GM18511 (cell line): ENCODE results near the gene DNMT1.

Experiments used
- ATAC-seq: cut with Tn5 transposase; IDR thresholded peaks from one replicate; pipeline ENCODE4 v1.9.1; 2021; ENCODE audit warnings: mild to moderate bottlenecking, moderate library complexity; ENCODE audit not compliant: unreplicated experiment

The DNMT1 gene

DNA sequence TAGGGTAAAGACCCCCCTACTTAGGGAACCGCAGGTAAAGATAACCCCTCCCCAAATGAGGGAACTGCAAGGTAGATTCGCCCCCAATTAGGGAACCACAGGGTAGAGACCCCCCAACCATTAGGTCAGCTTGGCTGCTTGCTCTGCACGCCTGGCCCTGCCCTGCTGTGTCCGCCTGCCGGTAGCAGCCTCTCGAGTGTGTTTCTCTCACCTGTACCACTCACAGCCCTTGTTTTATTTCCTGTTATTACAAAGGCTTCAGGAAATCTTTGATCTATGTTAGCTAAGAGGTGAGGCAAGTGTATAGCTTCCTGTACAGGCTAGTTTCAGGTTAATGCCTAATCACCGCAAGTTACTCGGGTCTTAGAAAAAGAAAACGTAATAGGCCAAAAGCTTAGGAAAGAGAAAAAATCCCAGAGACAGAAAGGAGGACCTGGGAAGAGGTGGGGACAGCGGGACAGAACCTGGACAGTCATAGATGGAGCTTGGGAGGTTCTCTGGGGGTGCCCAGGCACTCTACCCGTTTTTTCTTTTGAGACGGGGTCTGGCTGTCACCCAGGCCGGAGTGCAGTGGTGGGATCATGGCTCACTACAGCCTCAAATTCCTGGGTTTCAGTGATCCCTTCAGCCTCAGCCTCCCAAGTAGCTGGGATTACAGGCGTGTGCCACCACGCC lies 51.9 kb downstream of the DNMT1 start:
- no peak for ATAC-seq

DNA sequence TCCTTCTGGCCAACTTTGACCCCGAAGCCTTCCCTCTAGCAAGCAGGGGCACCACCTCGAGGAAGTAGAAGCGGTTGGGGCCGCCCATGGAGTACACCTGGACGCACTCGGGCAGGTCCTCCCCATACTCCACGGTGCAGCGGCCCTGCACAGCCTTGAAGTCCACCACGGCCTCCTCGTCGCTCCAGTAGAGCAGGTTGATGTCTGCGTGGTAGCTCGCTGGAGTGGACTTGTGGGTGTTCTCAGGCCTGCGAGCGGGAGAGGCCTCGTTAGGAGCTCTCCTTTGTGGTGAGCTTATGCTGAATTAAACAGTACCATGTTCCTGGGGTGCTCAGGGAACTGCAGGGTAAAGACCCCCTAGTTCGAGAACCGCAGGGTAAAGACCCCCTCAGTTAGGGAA lies 52.8 kb downstream of the DNMT1 start:
- no peak for ATAC-seq

DNA sequence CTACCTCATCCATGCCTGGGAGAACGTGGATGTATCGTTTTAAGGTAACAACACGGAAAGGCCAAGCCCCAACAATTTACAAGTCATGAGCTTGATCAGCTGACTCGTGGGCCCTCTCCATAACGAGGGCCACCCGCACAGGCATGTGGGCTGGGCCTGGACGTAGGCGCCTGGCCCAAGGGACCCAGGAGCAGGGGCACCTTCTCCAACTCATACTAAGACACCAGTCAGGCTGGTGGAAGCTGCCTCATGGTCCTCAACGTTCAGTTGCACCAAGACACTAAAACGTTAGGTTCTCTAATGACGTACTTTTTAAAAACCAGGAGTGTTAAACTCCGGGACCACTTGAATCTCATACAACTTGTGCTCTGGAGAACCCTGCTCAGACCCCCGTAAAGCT lies 53.3 kb downstream of the DNMT1 start:
- no peak for ATAC-seq

DNA sequence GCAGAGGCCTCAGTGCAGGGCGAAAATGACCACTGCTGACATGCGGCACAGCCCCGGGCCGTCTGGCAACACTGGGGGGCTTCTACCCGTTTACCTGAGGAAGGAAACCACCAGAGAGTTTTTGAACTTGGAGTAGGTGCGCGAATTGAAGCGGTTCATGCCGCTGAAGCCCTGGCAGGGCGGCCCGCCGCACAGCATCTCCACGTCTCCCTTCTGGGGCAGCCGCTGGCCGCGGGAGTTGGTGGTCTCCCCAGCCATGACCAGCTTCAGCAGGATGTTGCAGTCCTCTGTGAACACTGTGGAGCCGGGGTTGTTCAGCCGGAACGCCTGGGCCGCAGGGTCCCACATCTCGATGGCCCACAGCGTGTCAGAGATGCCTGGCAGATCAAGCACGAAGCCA lies 54.8 kb downstream of the DNMT1 start:
- ATAC-seq: no peak

DNA sequence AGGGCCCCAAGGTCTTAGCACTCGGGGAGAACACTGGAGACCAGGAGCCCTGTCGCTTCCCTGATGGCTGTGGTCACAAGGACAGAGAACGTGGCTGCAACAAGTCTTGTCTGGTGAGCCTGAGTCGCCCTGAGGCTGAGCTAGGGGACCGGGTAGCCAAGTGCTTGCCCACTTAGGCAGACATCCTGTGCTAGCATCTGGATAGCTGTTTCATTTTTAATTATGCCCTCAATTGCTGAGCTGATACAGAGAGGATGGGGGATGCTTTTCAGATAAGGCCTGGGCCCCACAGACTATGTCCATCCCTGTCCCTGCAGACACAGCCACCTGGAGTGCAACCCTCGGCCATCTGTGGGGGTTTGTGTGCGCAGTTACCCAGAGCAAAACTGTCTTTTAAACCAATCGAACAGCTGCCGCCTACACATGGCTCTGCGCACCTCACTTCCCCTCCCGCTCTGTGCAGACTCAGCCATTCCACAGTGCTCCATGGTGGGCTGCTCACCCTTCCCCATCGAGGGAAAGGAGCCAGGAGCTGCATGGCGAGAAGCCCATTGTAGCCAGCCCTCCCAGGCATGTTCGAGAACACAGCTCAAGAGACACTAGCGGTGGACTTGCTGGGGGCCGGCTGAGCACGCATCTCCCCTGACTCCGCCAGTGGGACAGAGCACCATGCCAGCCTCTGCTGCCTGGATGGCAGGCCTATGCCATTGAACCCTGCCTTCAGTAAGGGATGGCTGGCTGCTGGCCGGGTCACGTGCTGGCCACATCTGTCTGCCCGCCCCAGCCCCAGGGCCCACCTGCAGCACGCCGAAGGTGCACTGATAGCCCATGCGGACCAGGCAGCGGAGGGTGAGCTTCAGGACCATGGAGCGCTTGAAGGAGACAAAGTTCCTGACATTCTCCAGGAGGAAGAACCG lies 55.6 kb downstream of the DNMT1 start:
- no peak for ATAC-seq

DNA sequence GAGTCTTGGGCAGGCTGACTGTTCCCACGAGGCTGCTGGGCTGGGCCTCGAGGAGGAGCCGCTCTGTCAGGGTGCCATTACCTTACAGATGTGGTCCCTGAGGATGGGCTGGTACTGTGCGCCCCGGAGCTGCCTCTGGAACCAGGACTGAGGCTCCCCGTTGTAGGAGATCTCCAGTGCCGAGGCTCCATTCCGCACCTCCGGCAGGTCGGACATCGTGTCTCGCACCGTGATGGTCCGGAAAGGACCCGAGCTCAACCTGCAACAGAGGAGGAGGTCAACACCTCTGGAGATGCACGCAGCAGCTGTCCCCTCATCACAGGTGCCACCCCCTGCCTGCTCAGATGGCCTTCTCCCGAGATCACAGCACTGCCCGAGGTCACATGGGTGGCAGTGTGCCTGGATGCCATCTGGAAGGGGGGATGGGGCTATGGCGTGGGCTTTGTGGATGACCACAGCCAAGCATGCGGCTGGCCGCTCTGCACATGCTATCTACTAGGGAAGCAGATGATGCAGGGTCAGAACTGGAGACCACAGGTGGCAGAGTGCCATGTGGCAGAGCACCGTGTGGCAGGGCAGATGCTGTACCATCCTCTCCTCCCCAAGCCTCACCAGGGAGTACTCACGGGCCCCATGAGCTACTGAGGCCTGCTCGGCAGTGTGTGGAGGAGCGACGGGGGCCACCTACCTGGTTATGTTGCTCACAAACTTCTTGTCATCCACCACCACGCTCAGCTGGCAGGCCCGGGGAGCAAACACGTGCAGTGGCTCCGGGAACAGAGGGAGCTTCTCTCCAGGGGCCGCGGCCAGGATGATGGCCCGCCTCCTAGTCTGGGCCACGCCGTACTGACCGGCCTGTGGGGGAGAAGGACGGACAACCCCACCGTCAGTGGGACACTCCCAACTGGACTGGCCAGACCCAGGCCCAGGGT lies 56.7 kb downstream of the DNMT1 start:
- ATAC-seq: no peak

DNA sequence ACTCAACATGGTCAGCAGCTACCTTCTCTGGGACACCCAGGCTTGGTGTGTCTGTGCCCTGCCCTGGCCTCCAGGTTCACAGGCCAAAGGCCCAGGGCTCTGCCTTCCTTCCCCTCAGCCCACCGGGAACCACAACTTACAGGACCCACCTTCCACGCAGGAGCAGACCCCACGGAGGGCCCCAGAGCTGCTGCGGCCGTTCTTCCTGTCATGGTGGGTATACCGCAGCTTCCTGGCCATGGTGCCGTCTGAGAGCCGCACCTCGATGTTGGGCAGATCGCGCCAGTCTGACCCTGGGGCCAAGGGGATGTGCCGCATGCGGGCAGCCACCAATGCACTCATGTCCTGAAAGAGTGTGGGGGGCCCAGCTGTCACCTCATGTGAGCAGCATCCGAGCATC lies 57.8 kb downstream of the DNMT1 start:
- ATAC-seq: no peak

DNA sequence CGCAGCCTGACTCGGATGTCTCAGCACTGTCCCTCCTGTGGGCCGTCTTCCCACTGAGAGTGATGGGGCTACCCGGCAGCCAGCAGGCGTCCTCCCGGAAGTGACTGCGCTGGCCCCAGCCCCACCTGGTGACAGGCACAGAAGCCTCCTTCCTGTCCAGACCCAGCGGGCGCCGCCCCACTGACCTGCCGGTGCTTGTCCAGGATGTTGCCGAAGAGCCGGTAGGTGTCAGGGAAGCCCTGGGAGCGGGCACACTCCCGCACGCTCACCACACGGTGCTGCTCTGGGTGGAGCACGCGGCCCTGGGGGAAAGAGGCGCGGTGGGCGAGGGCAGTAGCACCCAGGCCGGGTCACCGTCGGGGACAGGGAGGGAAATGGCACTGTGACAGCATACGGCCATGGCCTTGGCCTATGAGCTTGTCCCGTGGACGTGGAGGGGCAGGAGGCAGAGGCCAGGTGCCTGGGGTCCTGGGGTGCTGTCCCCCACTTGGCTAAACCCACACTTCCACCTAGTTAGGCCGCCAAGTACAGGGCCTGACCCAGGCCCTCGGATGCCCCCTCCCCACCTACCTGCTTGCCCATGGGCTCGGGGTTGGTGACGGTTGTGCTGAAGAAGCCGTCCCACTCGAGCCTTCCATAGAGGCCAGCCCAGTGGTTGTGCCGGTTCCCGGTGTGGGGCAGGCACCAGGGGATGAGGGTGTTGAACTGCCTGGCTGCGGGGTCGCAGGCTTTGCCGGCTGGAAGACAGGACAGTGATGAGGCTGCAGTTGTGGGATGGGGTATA lies 59.0 kb downstream of the DNMT1 start:
- no peak for ATAC-seq

DNA sequence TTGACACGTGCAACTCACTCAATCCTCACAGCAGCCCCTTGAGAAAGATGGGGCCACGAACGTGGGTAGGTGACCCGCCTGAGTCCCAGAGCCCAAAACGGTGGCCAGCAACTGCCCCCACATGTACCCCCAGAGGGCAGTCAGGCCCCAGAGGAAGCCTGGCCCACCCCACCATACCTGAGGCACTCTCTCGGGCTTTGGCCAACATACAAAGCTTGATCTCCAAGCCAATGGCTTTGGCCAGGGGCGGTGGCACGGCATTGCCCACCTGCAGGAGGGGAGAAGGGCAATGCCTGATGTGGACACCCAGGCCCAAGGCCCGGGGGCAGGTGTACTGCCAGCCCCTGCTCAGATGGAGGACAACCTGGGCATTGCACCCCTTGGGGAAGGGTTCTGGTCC lies 60.7 kb downstream of the DNMT1 start:
- ATAC-seq: no peak

DNA sequence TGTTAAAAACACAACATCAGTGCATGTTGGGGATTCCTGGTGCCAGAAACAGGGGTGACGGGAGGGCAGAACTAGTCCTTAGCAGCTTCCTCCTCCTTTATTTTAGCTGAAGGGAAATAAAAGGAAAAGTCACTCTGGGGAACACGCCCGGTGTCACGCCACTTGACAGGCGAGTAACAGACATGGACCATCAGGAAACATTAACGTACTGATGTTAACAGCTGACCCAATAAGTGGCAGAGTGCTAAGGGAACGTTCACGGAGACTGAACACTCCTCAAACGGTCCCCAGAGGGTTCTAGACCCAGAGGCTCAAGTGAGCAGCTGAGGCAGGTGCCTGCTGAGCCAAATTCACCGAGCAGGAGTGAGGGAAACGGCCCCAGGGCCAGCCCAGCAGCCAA lies 61.2 kb downstream of the DNMT1 start:
- no peak for ATAC-seq

DNA sequence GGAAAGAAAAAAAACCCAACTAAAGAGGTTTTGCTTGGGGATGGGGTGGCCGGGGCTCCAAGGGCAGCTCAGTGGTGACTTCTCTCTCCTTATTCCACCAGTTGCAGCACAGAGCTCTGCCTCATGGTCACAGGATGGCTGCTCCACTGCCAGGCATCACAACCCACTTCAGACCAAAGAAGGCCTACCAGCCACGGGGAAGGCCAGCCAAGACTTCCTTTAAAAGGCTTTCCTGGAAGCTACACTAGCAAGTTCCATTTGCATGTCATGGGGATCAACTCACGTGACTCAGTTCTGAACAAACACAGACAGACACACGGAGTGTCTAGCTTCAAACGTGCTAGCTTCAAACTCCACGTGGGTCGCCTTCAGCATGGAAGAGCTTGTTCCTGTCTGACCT lies 61.8 kb downstream of the DNMT1 start:
- ATAC-seq: no peak

DNA sequence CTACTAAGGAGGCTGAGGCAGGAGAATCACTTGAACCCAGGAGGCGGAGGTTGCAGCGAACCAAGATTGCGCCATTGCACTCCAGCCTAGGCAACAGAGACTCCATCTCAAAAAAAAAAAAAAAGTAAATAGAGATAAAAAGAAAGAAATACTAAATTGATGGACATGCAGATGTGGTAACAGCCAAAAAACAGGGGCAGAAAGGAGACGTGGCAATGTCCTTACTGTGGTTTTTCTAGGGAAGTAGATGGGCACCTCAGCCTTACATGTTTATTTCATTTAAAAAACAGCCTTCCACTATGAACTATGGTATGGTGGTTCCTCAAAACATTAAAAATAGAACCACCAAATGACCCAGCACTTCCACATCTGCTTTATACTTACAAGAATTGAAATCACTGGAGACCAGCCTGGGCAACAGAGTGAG lies 68.5 kb downstream of the DNMT1 start:
- ATAC-seq: no peak

DNA sequence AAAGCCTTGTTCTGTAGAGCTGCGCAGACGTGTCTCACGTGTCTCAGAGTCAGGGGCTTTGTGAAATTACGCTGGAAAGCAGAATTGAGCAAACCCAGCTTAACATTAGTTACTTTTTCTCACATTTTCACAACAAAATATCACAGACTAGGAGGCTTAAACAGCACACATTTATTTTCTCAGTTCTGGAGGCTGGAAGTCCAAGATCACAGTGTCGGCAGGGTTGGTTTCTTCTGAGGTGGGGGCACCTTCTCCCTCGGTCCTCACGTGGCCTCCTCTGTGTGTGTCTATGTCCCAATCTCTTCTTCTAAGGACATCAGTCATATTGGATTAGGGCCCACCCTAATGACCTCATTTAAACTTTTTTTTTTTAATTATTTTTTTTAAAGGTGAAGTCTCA lies 70.3 kb downstream of the DNMT1 start:
- ATAC-seq: no peak

DNA sequence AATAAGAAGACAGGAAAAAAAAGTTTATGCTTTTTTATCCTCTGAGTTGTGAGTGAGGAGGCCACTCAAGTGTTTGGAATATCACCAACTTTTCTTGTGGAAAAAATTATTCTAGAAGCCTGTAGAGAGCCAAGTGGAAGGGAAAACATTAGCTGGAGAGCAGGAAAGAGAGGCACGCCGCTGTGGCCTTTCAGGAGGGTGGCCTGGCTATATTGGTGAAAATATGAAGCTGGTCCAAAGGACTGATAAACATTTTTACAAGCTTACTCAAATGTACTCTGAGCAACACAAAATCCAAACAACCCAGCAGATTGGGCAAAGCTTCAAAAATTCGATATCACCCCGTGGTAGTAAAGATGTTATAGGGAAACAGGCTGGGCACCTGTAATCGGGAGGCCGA lies 72.7 kb downstream of the DNMT1 start:
- no peak for ATAC-seq

DNA sequence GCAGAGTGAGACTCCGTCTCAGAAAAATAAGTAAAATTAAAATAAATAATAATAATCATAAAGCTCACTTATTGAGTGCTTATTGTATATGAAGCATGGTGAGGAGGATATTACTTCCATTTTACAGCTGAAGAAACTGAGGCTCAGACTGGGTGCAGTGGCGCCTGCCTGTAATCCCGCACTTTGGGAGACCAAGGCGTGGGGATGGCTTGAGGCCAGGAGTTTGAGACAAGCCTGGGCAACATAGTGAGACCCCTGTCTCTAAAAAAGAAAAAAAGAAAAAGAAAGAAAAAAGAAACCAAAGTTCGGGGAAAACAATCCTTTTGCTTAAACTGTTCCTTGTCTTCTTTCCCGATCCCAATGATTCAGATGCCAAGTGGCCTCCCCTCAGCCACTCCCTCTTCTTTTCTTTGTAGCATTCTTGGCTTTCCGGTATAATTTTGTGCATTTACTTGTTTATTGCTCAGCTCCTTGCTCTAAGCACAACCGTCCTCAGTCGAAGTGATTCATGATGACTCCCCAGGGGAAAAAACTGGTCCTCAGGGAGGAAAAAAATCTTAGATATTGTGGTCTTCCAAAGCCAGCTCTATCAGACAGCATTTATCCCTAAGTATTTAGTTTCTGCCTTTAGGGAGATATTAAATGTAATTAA lies 74.1 kb downstream of the DNMT1 start:
- ATAC-seq: no peak

DNA sequence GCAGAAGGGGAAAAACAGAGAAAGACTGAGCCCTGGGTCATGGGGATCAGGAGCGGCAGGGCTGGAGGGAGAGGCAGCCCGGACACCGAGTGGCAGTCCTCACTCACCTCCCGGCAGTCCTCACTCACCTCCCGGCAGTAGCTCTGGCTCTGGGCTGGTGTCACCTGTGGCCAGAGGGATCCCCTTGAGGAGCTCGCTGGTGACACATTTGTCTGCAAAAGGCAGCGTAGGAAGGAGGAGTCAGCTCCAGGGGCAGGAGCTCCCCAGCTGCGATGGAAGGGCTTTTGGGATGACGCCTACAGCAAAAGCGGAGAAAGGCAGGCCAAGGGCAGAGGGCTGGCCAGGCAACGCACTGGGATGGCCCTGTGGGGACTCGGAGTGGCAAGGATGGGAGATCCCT lies 75.8 kb downstream of the DNMT1 start:
- no peak for ATAC-seq

DNA sequence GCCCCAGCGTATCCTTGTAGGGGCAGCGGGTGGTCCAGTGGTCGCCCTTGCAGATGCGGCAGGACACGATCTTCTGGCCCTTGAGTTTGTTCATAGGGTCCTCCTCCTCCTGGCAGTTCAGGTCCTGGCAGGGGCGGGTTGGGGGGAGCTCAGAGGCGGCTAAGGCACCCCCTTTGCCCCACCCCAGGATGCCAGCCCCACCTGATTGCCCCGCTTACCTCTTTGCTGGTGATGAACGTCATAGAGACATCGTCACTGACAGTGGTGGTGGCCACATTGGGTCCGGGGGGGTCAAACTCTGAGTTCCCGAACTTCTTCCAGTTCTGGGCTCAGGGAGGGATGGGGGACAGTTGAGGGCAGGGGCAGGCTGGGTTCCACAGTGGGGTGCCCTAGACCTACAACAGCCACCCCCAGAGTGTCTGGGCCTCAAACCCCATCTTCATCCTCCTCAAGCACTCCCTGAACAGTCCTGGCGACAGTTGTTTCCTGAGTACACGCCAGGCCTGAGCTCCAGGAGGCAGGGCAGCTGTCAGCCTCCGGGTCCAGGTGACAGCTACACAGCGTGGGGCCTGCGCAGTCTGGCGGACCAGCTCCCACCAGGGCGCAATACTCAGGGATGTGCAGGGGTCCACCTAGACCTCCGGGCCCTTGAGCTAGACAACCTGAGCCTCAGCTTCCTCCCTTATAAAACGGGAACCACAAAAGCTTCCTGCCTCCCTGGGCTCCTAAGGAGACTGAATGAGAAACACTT lies 77.7 kb downstream of the DNMT1 start:
- no peak for ATAC-seq

DNA sequence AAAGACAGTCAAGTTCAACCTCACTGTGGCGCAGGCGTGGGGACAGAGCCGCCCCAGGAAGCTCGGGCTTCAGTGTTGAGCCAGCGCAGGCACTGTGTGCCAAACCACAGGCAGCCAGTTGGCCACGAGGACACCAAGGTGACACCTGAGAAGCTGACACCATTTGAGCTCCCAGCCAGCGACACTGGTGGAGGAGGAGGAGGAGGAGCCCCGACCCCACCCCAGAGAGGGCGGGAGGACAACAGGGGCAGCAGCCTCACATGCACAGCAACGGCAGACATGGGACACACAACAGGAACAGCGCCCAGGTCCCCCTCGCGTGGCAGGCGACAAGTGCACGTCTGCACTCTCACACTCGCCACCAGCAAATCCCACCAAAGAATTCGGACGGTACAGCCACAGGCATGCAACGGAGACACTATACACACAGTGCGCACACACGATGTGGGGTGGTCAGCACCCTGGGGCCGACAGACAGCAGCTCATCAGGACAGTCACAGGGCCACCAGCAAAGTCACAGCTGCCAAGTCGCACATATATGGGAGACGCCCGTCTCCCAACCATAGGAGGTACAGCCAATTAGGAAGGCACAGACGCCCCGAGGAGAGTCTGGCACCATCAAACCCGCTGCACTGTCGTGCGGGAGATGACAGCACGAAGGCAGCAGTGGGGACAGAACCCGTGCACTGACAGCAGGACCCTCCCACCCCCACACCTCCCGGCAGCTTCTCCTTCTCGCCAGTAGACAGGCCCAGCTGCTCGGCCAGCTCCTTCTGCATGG lies 78.5 kb downstream of the DNMT1 start:
- no peak for ATAC-seq
